HepG2 (cell line): ENCODE measurements around the gene ERVH48-1. TPM values are rescaled to one million over a fixed set of nuclear protein-coding genes. Genes with fewer than 3 reads are reported as not detected.
"Not testable (repeated sequence)": the region's sequence is repeated elsewhere in the genome, so short reads cannot be mapped to it uniquely, and the experiment has no call there.

ENCODE experiments used
- ATAC-seq: fragments of 200-7000 bp; cut with Tn5 transposase; 3 replicates; pipeline ENCODE4 v1.9.1; 2020; ENCODE audit warnings: mild to moderate bottlenecking, moderate library complexity
- BruUV-seq: library from RNA; stranded (reverse); fragments of 400-500 nt; replicated peaks from 2 replicates; lab custom pipeline; 2021; lab: Mats Ljungman, UMichigan
- CTCF ChIA-PET: fragments of 300-600 bp; formaldehyde crosslinking; extraction: SDS; loops from one replicate; lab custom pipeline; 2021; ENCODE audit warnings: low total read pairs, inconsistent platforms, low intra/inter-chr PET ratio; lab: Yijun Ruan, JAX
- POLR2A ChIA-PET: fragments of 350-600 bp; sonication (Branson Sonifier 250); formaldehyde crosslinking; loops from one replicate; lab custom pipeline; 2020; ENCODE audit warnings: antibody characterized with exemption, inconsistent platforms; lab: Yijun Ruan, JAX
- DNase-seq: peaks from one replicate; pipeline ENCODE4 v3.0.0-alpha.2; 2015; ENCODE audit warnings: low spot score
- FAIRE-seq: peaks from 3 replicates; lab custom pipeline; 2011; peaks lifted over from hg19 to GRCh38; lab: Jason Lieb, UNC
- H2AFZ ChIP-seq: one replicate; pipeline ENCODE4 v1.6.1; 2011; ENCODE audit warnings: low read length, inconsistent platforms
- H3K27ac ChIP-seq: fragments of 300-600 bp; 3 replicates; pipeline ENCODE4 v1.8.0; 2011; ENCODE audit warnings: mixed run types, mild to moderate bottlenecking, mixed read lengths, low read length, inconsistent platforms; ENCODE audit not compliant: insufficient read depth; ENCODE audit errors: extremely low read length
- H3K27me3 ChIP-seq, 2 experiments: fragments of 200-600 bp in 1 of 2; 2 replicates in 1 of 2; 3 replicates in 1 of 2; pipeline versions ENCODE4 v1.6.0 to v1.8.0; 2011; ENCODE audit warnings: low read length in 2 of 2, mild to moderate bottlenecking in 2 of 2, moderate library complexity in 2 of 2, inconsistent platforms in 1 of 2; ENCODE audit not compliant: insufficient read depth in 2 of 2, control insufficient read depth in 1 of 2
- H3K36me3 ChIP-seq, 2 experiments: fragments of 200-600 bp in 1 of 2; replicated peaks in 1 of 2; 2 replicates in 1 of 2; 3 replicates in 1 of 2; pipeline versions ENCODE4 v1.5.1 to v1.8.0; 2011; ENCODE audit warnings: low read length in 2 of 2, inconsistent platforms in 1 of 2; ENCODE audit not compliant: insufficient read depth in 2 of 2, control insufficient read depth in 1 of 2
- H3K4me1 ChIP-seq: 2 replicates; pipeline ENCODE4 v1.5.1; 2012; ENCODE audit warnings: low read length, inconsistent platforms; ENCODE audit not compliant: insufficient read depth
- H3K4me2 ChIP-seq: 2 replicates; pipeline ENCODE4 v1.6.0; 2011; ENCODE audit warnings: low read depth, low read length, inconsistent platforms
- H3K4me3 ChIP-seq, 3 experiments: fragments of 200-600 bp in 1 of 3; sonication (generic), shearing (Covaris generic) in 1 of 3; replicated peaks in 1 of 3; 2 replicates each; pipeline ENCODE4 v1.5.1; 2011 to 2016; ENCODE audit warnings: low read length in 3 of 3, inconsistent platforms in 2 of 3, low read depth in 2 of 3, mild to moderate bottlenecking in 2 of 3, control low read depth in 1 of 3, mixed read lengths in 1 of 3; ENCODE audit not compliant: insufficient read depth in 1 of 3
- H3K79me2 ChIP-seq: one replicate; pipeline ENCODE4 v1.6.1; 2011; ENCODE audit warnings: low read length, inconsistent platforms; ENCODE audit not compliant: insufficient read depth
- H3K9ac ChIP-seq: 2 replicates; pipeline ENCODE4 v1.6.0; 2011; ENCODE audit warnings: mild to moderate bottlenecking, low read depth, low read length, inconsistent platforms; ENCODE audit not compliant: insufficient read depth
- H3K9me3 ChIP-seq: 2 replicates; pipeline ENCODE4 v1.5.1; 2012; ENCODE audit warnings: mild to moderate bottlenecking, low read length
- H4K20me1 ChIP-seq: 2 replicates; pipeline ENCODE4 v1.6.0; 2011; ENCODE audit warnings: inconsistent platforms, mild to moderate bottlenecking, low read length, moderate library complexity; ENCODE audit not compliant: insufficient read depth
- MAFF ChIP-seq: IDR thresholded peaks from 2 replicates; pipeline ENCODE4 v1.6.1; 2011; ENCODE audit warnings: low read depth, low read length, improper control_type of control experiment
- RORA ChIP-seq: sonication (generic); formaldehyde crosslinking; IDR thresholded peaks from 2 replicates; pipeline ENCODE4 v1.5.0; 2020; ENCODE audit warnings: mild to moderate bottlenecking, missing genetic modification reagents, moderate library complexity
- TBX3 ChIP-seq: fragments of 450-650 bp; IDR thresholded peaks from 2 replicates; pipeline ENCODE4 v1.6.1; 2017; ENCODE audit warnings: antibody characterized with exemption, mild to moderate bottlenecking, inconsistent platforms, borderline replicate concordance
- ZBED4 ChIP-seq: sonication (generic); formaldehyde crosslinking; IDR thresholded peaks from 2 replicates; pipeline ENCODE4 v1.4.0; 2020; ENCODE audit warnings: missing genetic modification reagents, borderline replicate concordance
- ZBTB7B ChIP-seq: sonication (generic); formaldehyde crosslinking; IDR thresholded peaks from 2 replicates; pipeline ENCODE4 v1.4.0; 2020; ENCODE audit warnings: missing genetic modification reagents
- ZNF576 ChIP-seq: sonication (generic); formaldehyde crosslinking; IDR thresholded peaks from 2 replicates; pipeline ENCODE4 v1.4.0; 2020; ENCODE audit warnings: mild to moderate bottlenecking, missing genetic modification reagents
- ZNF839 ChIP-seq: sonication (generic); formaldehyde crosslinking; IDR thresholded peaks from 2 replicates; pipeline ENCODE4 v1.4.0; 2020; ENCODE audit warnings: missing genetic modification reagents, mild to moderate bottlenecking, borderline replicate concordance
- WGBS: methylation state at CpG from one replicate; pipeline ENCODE4 v1.1.6; 2017; ENCODE audit warnings: low lambda C conversion rate; 5-methylcytosine and 5-hydroxymethylcytosine counted together
- in situ Hi-C: cut with HindIII; loops from 2 replicates; pipeline ENCODE4 v1.10.0; 2017; ENCODE audit warnings: low pct_unique_long_range_greater_than_20kb; ENCODE audit not compliant: extremely low pct_ligation_motif_present
- intact Hi-C: fragments of 100-400 bp; cut with micrococcal nuclease; formaldehyde crosslinking; loops from one replicate; pipeline ENCODE4 v1.10.0; 2022; ENCODE audit not compliant: unreplicated experiment
- polyA plus RNA-seq, 8 experiments: library from polyadenylated mRNA; depleted of rRNA in 3 of 8; stranded (reverse) in 7 of 8; unstranded in 1 of 8; fragments of >200 nt; fragmentation: Illumina TruSeq in 4 of 8; extraction: Trizol in 4 of 8; gene quantifications; 2 replicates each; pipeline versions ENCODE4 v1.2.1 to v1.2.3, GENCODE V29; 2011 to 2016; ENCODE audit warnings: low read depth in 4 of 8, missing spikeins in 1 of 8, mixed read lengths in 1 of 8; ENCODE audit not compliant: insufficient read depth in 1 of 8
- total RNA-seq, 5 experiments: library from RNA; depleted of rRNA; stranded (reverse); fragments of >200 nt; fragmentation: Illumina TruSeq; extraction: Trizol; gene quantifications; 2 replicates each; pipeline ENCODE4 v1.2.3, GENCODE V29; 2016; ENCODE audit warnings: low read depth in 1 of 5
- TF ChIP-seq, protein P1 (sequence below): sonication (generic); formaldehyde crosslinking; IDR thresholded peaks from 2 replicates; pipeline ENCODE4 v1.4.0; 2020; ENCODE audit warnings: missing genetic modification reagents

ERVH48-1 gene
- total and polyA plus RNA-seq, 2 of the 13 experiments (the other 11 are each of a cell fraction or from before 2014, with no cell fraction given): 1.8 TPM; not detected in 1

- no peak for TF ChIP-seq TBX3
- TF ChIP-seq ZNF576: no peak
- TF ChIP-seq RORA (CRISPR knock-in tag): no peak
- TF ChIP-seq ZNF839 (CRISPR knock-in tag): no peak
- TF ChIP-seq ZBTB7B (CRISPR knock-in tag): no peak
- TF ChIP-seq, all 625 proteins: peak for 0
Observed at GRCh38 chr21:42929969-42930368, 4.5 kb upstream of the ERVH48-1 start (continued).

DNA sequence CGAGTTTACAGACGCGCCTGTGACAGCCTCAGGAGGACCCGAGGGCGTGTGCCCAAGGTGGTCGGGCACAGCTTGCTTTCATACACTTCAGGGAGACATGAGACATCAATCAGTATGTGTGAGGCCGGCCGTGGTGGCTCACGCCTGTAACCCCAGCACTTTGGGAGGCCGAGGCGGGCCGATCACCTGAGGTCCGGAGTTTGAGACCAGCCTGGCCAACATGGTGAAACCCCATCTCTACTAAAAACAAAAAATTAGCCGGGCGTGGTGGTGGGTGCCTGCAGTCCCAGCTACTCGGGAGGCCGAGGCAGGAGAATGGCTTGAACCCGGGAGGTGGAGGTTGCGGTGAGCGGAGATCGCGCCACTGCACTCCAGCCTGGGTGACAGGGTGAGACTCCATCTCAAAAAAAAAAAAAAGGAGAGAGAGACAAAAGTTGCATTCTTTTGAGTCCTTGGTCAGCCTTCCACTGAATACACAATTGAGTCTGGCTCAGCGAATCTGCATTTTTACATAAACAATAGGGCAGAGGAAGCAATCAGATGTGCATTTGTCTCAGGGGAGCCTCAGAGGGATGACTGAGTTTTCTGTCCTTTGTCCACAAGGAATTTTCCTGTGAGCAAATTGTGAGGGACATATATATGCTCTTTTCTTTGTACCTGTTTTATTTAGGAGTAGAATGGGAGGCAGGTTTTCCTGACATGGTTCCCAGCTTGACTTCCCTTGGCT, 2.2 kb upstream of the ERVH48-1 start:
- H3K27me3 ChIP-seq, FAIRE-seq, H3K27ac ChIP-seq, DNase-seq, H3K79me2 ChIP-seq, CTCF ChIA-PET, H2AFZ ChIP-seq, H3K9me3 ChIP-seq, in situ Hi-C loops, H3K4me2 ChIP-seq, ATAC-seq, H3K36me3 ChIP-seq, POLR2A ChIA-PET, H4K20me1 ChIP-seq, BruUV-seq, H3K4me3 ChIP-seq, intact Hi-C loops, H3K9ac ChIP-seq: not testable (repeated sequence)
- 84% methylated on average over 19 of the region's 23 CpGs for WGBS
- peaks cover 30% of the 10 kb centered on the region for H3K4me1 ChIP-seq

GRCh38 chr21:42924433-42924751, 1.0 kb downstream of the ERVH48-1 start:
- ATAC-seq: no peak
- intact Hi-C loops (loop anchor here (5.0 kb wide), 1 partner anchor 48 kb away; the partner anchor contains the start of gene PKNOX1), in situ Hi-C loops (no loop called here)
- no peak for FAIRE-seq
- H3K4me1 ChIP-seq: peaks cover 14% of the 10 kb centered on the region
- H3K36me3 ChIP-seq: no peaks in the 10 kb centered on the region
- 98% methylated on average over 6 of the region's 6 CpGs for whole genome bisulfite sequencing
- H3K4me2 ChIP-seq: no peak overlapping the region
- CTCF ChIA-PET: no interaction called here
- no peak overlapping the region for H3K9ac ChIP-seq
- no peak overlapping the region for H3K27ac ChIP-seq
- POLR2A ChIA-PET: no interaction called here
- no peaks in the 10 kb centered on the region for H3K79me2 ChIP-seq
- no TSS peak for BruUV-seq
- no peak for DNase-seq
- H3K9me3 ChIP-seq: no peaks in the 10 kb centered on the region
- H3K27me3 ChIP-seq: peaks cover 0 to 1% of the 10 kb centered on the region in 2 experiments; a peak in 2 of 5 replicates
- no peak overlapping the region for H2AFZ ChIP-seq
- H4K20me1 ChIP-seq: no peaks in the 10 kb centered on the region
- H3K4me3 ChIP-seq: no peak overlapping the region
- TF ChIP-seq, protein P1, sequence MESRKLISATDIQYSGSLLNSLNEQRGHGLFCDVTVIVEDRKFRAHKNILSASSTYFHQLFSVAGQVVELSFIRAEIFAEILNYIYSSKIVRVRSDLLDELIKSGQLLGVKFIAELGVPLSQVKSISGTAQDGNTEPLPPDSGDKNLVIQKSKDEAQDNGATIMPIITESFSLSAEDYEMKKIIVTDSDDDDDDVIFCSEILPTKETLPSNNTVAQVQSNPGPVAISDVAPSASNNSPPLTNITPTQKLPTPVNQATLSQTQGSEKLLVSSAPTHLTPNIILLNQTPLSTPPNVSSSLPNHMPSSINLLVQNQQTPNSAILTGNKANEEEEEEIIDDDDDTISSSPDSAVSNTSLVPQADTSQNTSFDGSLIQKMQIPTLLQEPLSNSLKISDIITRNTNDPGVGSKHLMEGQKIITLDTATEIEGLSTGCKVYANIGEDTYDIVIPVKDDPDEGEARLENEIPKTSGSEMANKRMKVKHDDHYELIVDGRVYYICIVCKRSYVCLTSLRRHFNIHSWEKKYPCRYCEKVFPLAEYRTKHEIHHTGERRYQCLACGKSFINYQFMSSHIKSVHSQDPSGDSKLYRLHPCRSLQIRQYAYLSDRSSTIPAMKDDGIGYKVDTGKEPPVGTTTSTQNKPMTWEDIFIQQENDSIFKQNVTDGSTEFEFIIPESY: no peak
- TF ChIP-seq MAFF (0 out of 2 replicates have a peak, but pooled peaks have one; percentile 4), ZBED4 (CRISPR knock-in tag) (no peak)
